ENCODE data around the gene ANO9. TPM values are rescaled to one million over a fixed set of nuclear protein-coding genes. Genes with fewer than 3 reads are reported as not detected.

ANO9 gene
- total RNA-seq, 1 experiment from 2014 or later, result 9.4 TPM

- no peak for TF ChIP-seq CTCF (IDR thresholded peaks at IDR 0.05; ENCODE audit: unreplicated experiment)
- intact Hi-C loops (cut with micrococcal nuclease), result loop anchor here (5.0 kb wide), 1 partner anchor 37 kb away; no protein-coding TSS in a partner anchor
- Mint-ChIP-seq H3K4me1 (ENCODE audit: insufficient read depth, unreplicated experiment) (no peaks in the 10 kb centered on the region), H3K4me3 (ENCODE audit: unreplicated experiment) (no peak overlapping the region), H3K9me3 (ENCODE audit: unreplicated experiment) (no peaks in the 10 kb centered on the region), H3K36me3 (ENCODE audit: insufficient read depth, unreplicated experiment) (peaks cover 28% of the 10 kb centered on the region), H3K27ac (ENCODE audit: low read depth, unreplicated experiment) (no peak overlapping the region), H3K27me3 (ENCODE audit: insufficient read depth, unreplicated experiment) (no peaks in the 10 kb centered on the region)
- no TSS peak for BruUV-seq (replicated peaks)
- DNase-seq (ENCODE audit: unreplicated experiment), result no peak
- POLR2A ChIA-PET, result no interaction called here
- CTCF ChIA-PET, result interaction anchor here (0.5 to 1.1 kb wide), 3 partner anchors 38 to 40 kb away, joined by 3 to 6 read pairs (median 4); no protein-coding TSS in a partner anchor
Measured at GRCh38 chr11:409600-410483, 32.0 kb downstream of the ANO9 start.

- intact Hi-C loops (cut with micrococcal nuclease), result loop anchor here (5.0 kb wide), 1 partner anchor 38 kb away; no protein-coding TSS in a partner anchor
- DNase-seq (ENCODE audit: unreplicated experiment), result no peak
- TF ChIP-seq CTCF (IDR thresholded peaks at IDR 0.05; ENCODE audit: unreplicated experiment), result no peak
- CTCF ChIA-PET, result interaction anchor here (0.7 kb wide), 1 partner anchor 39 kb away, joined by 3 read pairs; no protein-coding TSS in a partner anchor
- Mint-ChIP-seq H3K36me3 (ENCODE audit: insufficient read depth, unreplicated experiment) (peaks cover 36% of the 10 kb centered on the region), H3K4me3 (ENCODE audit: unreplicated experiment) (no peak overlapping the region), H3K27ac (ENCODE audit: low read depth, unreplicated experiment) (no peak overlapping the region), H3K4me1 (ENCODE audit: insufficient read depth, unreplicated experiment) (no peaks in the 10 kb centered on the region), H3K27me3 (ENCODE audit: insufficient read depth, unreplicated experiment) (no peaks in the 10 kb centered on the region), H3K9me3 (ENCODE audit: unreplicated experiment) (no peaks in the 10 kb centered on the region)
- POLR2A ChIA-PET, result interaction anchor here (0.7 to 4.7 kb wide), 2 partner anchors 8 to 15 kb away, joined by 3 to 27 read pairs; partner anchors contain the start of gene PKP3
- BruUV-seq (replicated peaks), result no TSS peak
Measured at GRCh38 chr11:409008-409599, 32.7 kb downstream of the ANO9 start.

GRCh38 chr11:408154-409007 is 33.4 kb downstream of the ANO9 start:
- TF ChIP-seq CTCF (IDR thresholded peaks at IDR 0.05; ENCODE audit: unreplicated experiment), result no peak
- peaks cover 37% of the 10 kb centered on the region for H3K36me3 Mint-ChIP-seq (ENCODE audit: insufficient read depth, unreplicated experiment)
- DNase-seq (ENCODE audit: unreplicated experiment), result no peak
- CTCF ChIA-PET, result interaction anchor here (0.7 to 1.6 kb wide), 3 partner anchors 8 to 40 kb away, joined by 3 to 6 read pairs (median 3); no protein-coding TSS in a partner anchor
- no peaks in the 10 kb centered on the region for H3K9me3 Mint-ChIP-seq (ENCODE audit: unreplicated experiment)
- H3K27ac Mint-ChIP-seq (ENCODE audit: low read depth, unreplicated experiment), result no peak overlapping the region
- intact Hi-C loops (cut with micrococcal nuclease), result loop anchor here (5.0 kb wide), 1 partner anchor 39 kb away; no protein-coding TSS in a partner anchor
- no peak overlapping the region for H3K4me3 Mint-ChIP-seq (ENCODE audit: unreplicated experiment)
- BruUV-seq (replicated peaks), result no TSS peak
- no peaks in the 10 kb centered on the region for H3K4me1 Mint-ChIP-seq (ENCODE audit: insufficient read depth, unreplicated experiment)
- POLR2A ChIA-PET, result interaction anchor here (0.7 to 4.7 kb wide), 5 partner anchors 9 to 126 kb away, joined by 3 to 27 read pairs (median 3); partner anchors contain the start of gene PKP3
- no peaks in the 10 kb centered on the region for H3K27me3 Mint-ChIP-seq (ENCODE audit: insufficient read depth, unreplicated experiment)

Data from MCF 10A (cell line).